Spinal cord (tissue), 10 donors: ENCODE data around the gene TK1. TPM values are rescaled to one million over a fixed set of nuclear protein-coding genes. Genes with fewer than 3 reads are reported as not detected.
A peak's percentile ranks its signal among the peaks of the same experiment; 100 is the strongest.

Source experiments
- DNase-seq, 6 donors: peaks; one replicate each; pipeline versions ENCODE4 v3.0.0 to v3.0.0-alpha.2; 2013 to 2015; ENCODE audit warnings: low spot score in 6 of 6, low read depth in 4 of 6
- H3K27ac ChIP-seq: one replicate; pipeline ENCODE4 v1.5.1; 2013; ENCODE audit warnings: low read depth, low read length, control low read depth
- H3K27me3 ChIP-seq: one replicate; pipeline ENCODE4 v1.6.1; 2013; ENCODE audit warnings: low read length; ENCODE audit not compliant: control insufficient read depth, insufficient read depth
- H3K36me3 ChIP-seq: one replicate; pipeline ENCODE4 v1.6.1; 2013; ENCODE audit warnings: low read length; ENCODE audit not compliant: control insufficient read depth, insufficient read depth
- H3K4me1 ChIP-seq: one replicate; pipeline ENCODE4 v1.6.1; 2013; ENCODE audit warnings: low read length; ENCODE audit not compliant: control insufficient read depth, insufficient read depth
- H3K4me3 ChIP-seq: one replicate; pipeline ENCODE4 v1.5.1; 2013; ENCODE audit warnings: low read depth, low read length, control low read depth
- H3K9me3 ChIP-seq: one replicate; pipeline ENCODE4 v1.6.1; 2013; ENCODE audit warnings: low read length; ENCODE audit not compliant: control insufficient read depth, insufficient read depth
- WGBS: methylation state at CpG from one replicate; pipeline ENCODE4 v1.1.5; 2013; ENCODE audit warnings: missing lambda C conversion rate; ENCODE audit not compliant: insufficient coverage; 5-methylcytosine and 5-hydroxymethylcytosine counted together
- polyA plus RNA-seq, 2 donors: library from polyadenylated mRNA; unstranded; fragments of 120-200 nt; gene quantifications; one replicate each; pipeline ENCODE4 v1.2.1, GENCODE V29; 2013; ENCODE audit not compliant: insufficient read length in 2 of 2
- total RNA-seq, 2 donors: library from RNA; depleted of rRNA in 1 of 2; stranded (reverse); fragments of 120-200 nt in 1 of 2; fragments of >200 nt in 1 of 2; gene quantifications; one replicate each; pipeline versions ENCODE4 v1.2.3 to v1.2.4, GENCODE V29; 2013 to 2014
- donor health status: healthy.

The TK1 gene
- total and polyA plus RNA-seq, 4 donors, result 11.0 to 13.8 (median 12.7) TPM

- Histone ChIP-seq H3K4me3 (no peak overlapping the region), H3K27ac (no peak overlapping the region), H3K4me1 (peaks cover 27% of the 10 kb centered on the region), H3K36me3 (peaks cover 12% of the 10 kb centered on the region), H3K27me3 (no peaks in the 10 kb centered on the region), H3K9me3 (no peaks in the 10 kb centered on the region)
- WGBS, result 97% methylated on average over 11 of the region's 13 CpGs
- no peak for DNase-seq
These were observed 4.3 kb downstream of the TK1 start for GRCh38 chr17:78182504-78182903.

GRCh38 chr17:78180508-78180907 is 6.3 kb downstream of the TK1 start:
- H3K27ac ChIP-seq, result peak overlapping the region; percentile 47

GRCh38 chr17:78180083-78180482 is 6.8 kb downstream of the TK1 start:
- DNase-seq, result no peak
- no peaks in the 10 kb centered on the region for H3K27me3 ChIP-seq
- H3K36me3 ChIP-seq, result peaks cover 21% of the 10 kb centered on the region
- H3K9me3 ChIP-seq, result no peaks in the 10 kb centered on the region
- WGBS, result 88% methylated on average over 5 of the region's 14 CpGs
- no peak overlapping the region for H3K4me3 ChIP-seq
- peaks cover 26% of the 10 kb centered on the region for H3K4me1 ChIP-seq
- peak overlapping the region; percentile 47 for H3K27ac ChIP-seq

More at GRCh38 chr17:78180508-78180907, 6.3 kb downstream of the TK1 start:
- 92% methylated on average over 1 of the region's 2 CpGs for WGBS
- peaks cover 23% of the 10 kb centered on the region for H3K4me1 ChIP-seq
- no peak overlapping the region for H3K4me3 ChIP-seq
- DNase-seq, result no peak
- H3K9me3 ChIP-seq, result no peaks in the 10 kb centered on the region
- peaks cover 18% of the 10 kb centered on the region for H3K36me3 ChIP-seq
- no peaks in the 10 kb centered on the region for H3K27me3 ChIP-seq

GRCh38 chr17:78179372-78179771 is 7.5 kb downstream of the TK1 start:
- no peak overlapping the region for H3K27ac ChIP-seq
- WGBS, result 94% methylated on average over 14 of the region's 17 CpGs
- no peak overlapping the region for H3K4me3 ChIP-seq
- H3K27me3 ChIP-seq, result no peaks in the 10 kb centered on the region
- peaks cover 28% of the 10 kb centered on the region for H3K4me1 ChIP-seq
- no peak for DNase-seq
- peaks cover 29% of the 10 kb centered on the region for H3K36me3 ChIP-seq
- no peaks in the 10 kb centered on the region for H3K9me3 ChIP-seq

- peaks cover 44% of the 10 kb centered on the region for H3K4me1 ChIP-seq
- no peak overlapping the region for H3K27ac ChIP-seq
- no peaks in the 10 kb centered on the region for H3K9me3 ChIP-seq
- no peaks in the 10 kb centered on the region for H3K27me3 ChIP-seq
- H3K4me3 ChIP-seq, result no peak overlapping the region
- DNase-seq, result peak in 2 of 6 donors; percentile 41 to 64
- H3K36me3 ChIP-seq, result peaks cover 47% of the 10 kb centered on the region
- 38% methylated on average over 5 of the region's 14 CpGs for WGBS
These were observed 10.3 kb downstream of the TK1 start for GRCh38 chr17:78176548-78177025.

GRCh38 chr17:78175643-78175981 is 11.2 kb downstream of the TK1 start:
- WGBS, result 88% methylated on average over 14 of the region's 14 CpGs
- Histone ChIP-seq H3K4me1 (peaks cover 48% of the 10 kb centered on the region), H3K9me3 (no peaks in the 10 kb centered on the region), H3K27ac (no peak overlapping the region), H3K36me3 (peaks cover 57% of the 10 kb centered on the region), H3K4me3 (no peak overlapping the region), H3K27me3 (no peaks in the 10 kb centered on the region)
- no peak for DNase-seq

- Histone ChIP-seq H3K36me3 (peaks cover 59% of the 10 kb centered on the region), H3K27me3 (no peaks in the 10 kb centered on the region), H3K9me3 (no peaks in the 10 kb centered on the region), H3K27ac (peak overlapping the region; percentile 0), H3K4me1 (peaks cover 49% of the 10 kb centered on the region), H3K4me3 (no peak overlapping the region)
- DNase-seq, result peak in 1 of 6 donors; percentile 58
- 79% methylated on average over 25 of the region's 28 CpGs for WGBS
These were observed 11.8 kb downstream of the TK1 start for GRCh38 chr17:78174870-78175642.

- no peaks in the 10 kb centered on the region for H3K9me3 ChIP-seq
- H3K27ac ChIP-seq, result peak overlapping the region; percentile 0
- H3K36me3 ChIP-seq, result peaks cover 58% of the 10 kb centered on the region
- no peaks in the 10 kb centered on the region for H3K27me3 ChIP-seq
- peak in 1 of 6 donors; percentile 56 for DNase-seq
- H3K4me1 ChIP-seq, result peaks cover 56% of the 10 kb centered on the region
- no peak overlapping the region for H3K4me3 ChIP-seq
- 56% methylated on average over 15 of the region's 15 CpGs for WGBS
These were observed 12.4 kb downstream of the TK1 start for GRCh38 chr17:78174346-78174869.

- Histone ChIP-seq H3K27me3 (no peaks in the 10 kb centered on the region), H3K4me3 (no peak overlapping the region), H3K4me1 (peaks cover 63% of the 10 kb centered on the region), H3K27ac (no peak overlapping the region), H3K36me3 (peaks cover 53% of the 10 kb centered on the region), H3K9me3 (no peaks in the 10 kb centered on the region)
- 75% methylated on average over 9 of the region's 11 CpGs for WGBS
- DNase-seq, result no peak
These were observed 13.6 kb downstream of the TK1 start for GRCh38 chr17:78173097-78173715.
